Fibroblast of skin of right quadriceps (primary cell): ENCODE results near the gene SLCO1B3.
A peak's percentile ranks its signal among the peaks of the same experiment; 100 is the strongest.
"Not testable (repeated sequence)": the region's sequence is repeated elsewhere in the genome, so short reads cannot be mapped to it uniquely, and the experiment has no call there.

ENCODE experiments used
- DNase-seq: peaks from one replicate; pipeline ENCODE4 v3.0.0-alpha.2; 2013

The SLCO1B3 gene

GRCh38 chr12:20810487-20810886 is at the start of gene SLCO1B3:
SLCO1B3 (plus strand) TSS chr12:20810705; CDS start chr12:20815739, 5,034 bp downstream.
- DNase-seq = no peak

- no peak for DNase-seq
These were observed 33.1 kb upstream of the SLCO1B3 start for GRCh38 chr12:20777420-20777819.

- no peak for DNase-seq
These were observed 31.5 kb upstream of the SLCO1B3 start for GRCh38 chr12:20778969-20779368.

GRCh38 chr12:20779971-20780370 is 30.5 kb upstream of the SLCO1B3 start:
- DNase-seq = not testable (repeated sequence)

- DNase-seq = not testable (repeated sequence)
These were observed 26.6 kb upstream of the SLCO1B3 start for GRCh38 chr12:20783796-20784357.

GRCh38 chr12:20792971-20793370 is 17.5 kb upstream of the SLCO1B3 start:
- DNase-seq = no peak

- peak; percentile 0 for DNase-seq
These were observed 12.0 kb upstream of the SLCO1B3 start for GRCh38 chr12:20798554-20798953.

GRCh38 chr12:20800160-20800559 is 10.3 kb upstream of the SLCO1B3 start:
- DNase-seq = no peak

GRCh38 chr12:20801035-20801434 is 9.5 kb upstream of the SLCO1B3 start:
- DNase-seq = no peak

- no peak for DNase-seq
These were observed 4.6 kb upstream of the SLCO1B3 start for GRCh38 chr12:20805921-20806320.

GRCh38 chr12:20807192-20808080 is 3.1 kb upstream of the SLCO1B3 start:
- DNase-seq = no peak

GRCh38 chr12:20808521-20808920 is 2.0 kb upstream of the SLCO1B3 start:
- no peak for DNase-seq

GRCh38 chr12:20815574-20815973 is 5.1 kb downstream of the SLCO1B3 start:
- DNase-seq = no peak

- DNase-seq = no peak
These were observed 11.9 kb downstream of the SLCO1B3 start for GRCh38 chr12:20822415-20822814.

- no peak for DNase-seq
These were observed 12.4 kb downstream of the SLCO1B3 start for GRCh38 chr12:20822925-20823324.

GRCh38 chr12:20829919-20830318 is 19.4 kb downstream of the SLCO1B3 start:
- no peak for DNase-seq

- DNase-seq = no peak
These were observed 20.0 kb downstream of the SLCO1B3 start for GRCh38 chr12:20830456-20830855.

GRCh38 chr12:20832911-20833310 is 22.4 kb downstream of the SLCO1B3 start:
- no peak for DNase-seq

GRCh38 chr12:20852649-20853048 is 42.1 kb downstream of the SLCO1B3 start:
- no peak for DNase-seq

GRCh38 chr12:20863056-20863455 is 52.6 kb downstream of the SLCO1B3 start:
- no peak for DNase-seq

GRCh38 chr12:20865873-20866272 is 55.4 kb downstream of the SLCO1B3 start:
- peak; percentile 0 for DNase-seq

GRCh38 chr12:20868277-20868676 is 57.8 kb downstream of the SLCO1B3 start:
- no peak for DNase-seq

- peak; percentile 0 for DNase-seq
These were observed 72.8 kb downstream of the SLCO1B3 start for GRCh38 chr12:20883288-20883687.

- DNase-seq = no peak
These were observed 74.6 kb downstream of the SLCO1B3 start for GRCh38 chr12:20885116-20885515.
